Measurements from ENCODE around the gene SETD4.

DNA sequence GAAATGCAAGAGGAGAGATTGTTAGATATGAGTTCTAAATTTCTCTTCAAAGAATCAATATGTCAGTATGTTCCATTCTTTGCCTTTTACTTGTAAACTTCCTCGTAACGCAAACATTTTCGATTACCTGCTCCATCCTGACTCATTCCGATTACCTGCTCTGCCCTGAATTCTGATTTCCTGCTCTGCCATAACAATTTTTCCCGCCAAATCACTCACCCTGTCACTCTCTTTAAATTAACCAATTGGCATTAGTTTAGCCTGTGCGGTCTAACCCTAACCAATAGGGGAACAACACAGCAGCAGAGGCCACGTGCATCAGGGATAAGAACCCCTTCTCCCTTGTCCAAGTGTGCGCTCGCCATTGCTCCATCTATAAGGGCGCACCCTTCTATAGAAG is 49.5 kb upstream of the SETD4 start:
- TF ChIP-seq CTCF (IDR thresholded peaks at IDR 0.05), result no peak
- TF ChIP-seq POLR2A (IDR thresholded peaks at IDR 0.05), result no peak

Measured in right lobe of liver (tissue), 4 donors.